Keratinocyte (primary cell): ENCODE results near the gene KLHL21. TPM values are rescaled to one million over a fixed set of nuclear protein-coding genes. Genes with fewer than 3 reads are reported as not detected.

Experiments used
- DNase-seq: peaks from one replicate; pipeline ENCODE4 v3.0.0-alpha.2; 2011; ENCODE audit warnings: low read depth, missing footprints, low spot score
- FAIRE-seq: peaks from 2 replicates; lab custom pipeline; 2011; peaks lifted over from hg19 to GRCh38; lab: Jason Lieb, UNC
- H2AFZ ChIP-seq: 2 replicates; pipeline ENCODE4 v1.6.0; 2012; ENCODE audit warnings: low read length, control low read depth, inconsistent platforms; ENCODE audit not compliant: control insufficient read depth
- H3K27ac ChIP-seq: 2 replicates; pipeline ENCODE4 v1.5.1; 2011; ENCODE audit warnings: low read length; ENCODE audit not compliant: control insufficient read depth, insufficient read depth
- H3K27me3 ChIP-seq: 3 replicates; pipeline ENCODE4 v1.6.0; 2011; ENCODE audit warnings: low read length; ENCODE audit not compliant: control insufficient read depth, insufficient read depth; ENCODE audit errors: extremely low read depth
- H3K36me3 ChIP-seq, 2 experiments: 2 replicates in 1 of 2; 3 replicates in 1 of 2; pipeline ENCODE4 v1.5.1; 2011; ENCODE audit warnings: low read length in 2 of 2, mild to moderate bottlenecking in 1 of 2; ENCODE audit not compliant: control insufficient read depth in 2 of 2, insufficient read depth in 2 of 2; ENCODE audit errors: extremely low read depth in 1 of 2
- H3K4me1 ChIP-seq: 3 replicates; pipeline ENCODE4 v1.5.1; 2011; ENCODE audit warnings: low read length; ENCODE audit not compliant: control insufficient read depth, insufficient read depth; ENCODE audit errors: extremely low read depth
- H3K4me2 ChIP-seq: 3 replicates; pipeline ENCODE4 v1.6.0; 2011; ENCODE audit warnings: low read depth, low read length; ENCODE audit not compliant: control insufficient read depth, insufficient read depth; ENCODE audit errors: extremely low read depth
- H3K4me3 ChIP-seq, 3 experiments: fragments of 200-600 bp in 1 of 3; sonication (generic) in 1 of 3; 2 replicates in 2 of 3; 3 replicates in 1 of 3; pipeline ENCODE4 v1.5.1; 2011 to 2016; ENCODE audit warnings: low read length in 3 of 3, mild to moderate bottlenecking in 3 of 3, control low read depth in 2 of 3, inconsistent platforms in 1 of 3, low read depth in 1 of 3, mixed read lengths in 1 of 3, mixed run types in 1 of 3, moderate library complexity in 1 of 3; ENCODE audit not compliant: control insufficient read depth in 2 of 3, insufficient read depth in 2 of 3; ENCODE audit errors: extremely low read depth in 1 of 3
- H3K79me2 ChIP-seq: 2 replicates; pipeline ENCODE4 v1.6.0; 2012; ENCODE audit warnings: low read length; ENCODE audit not compliant: control insufficient read depth, insufficient read depth
- H3K9ac ChIP-seq: 3 replicates; pipeline ENCODE4 v1.6.0; 2011; ENCODE audit warnings: low read length; ENCODE audit not compliant: control insufficient read depth, insufficient read depth; ENCODE audit errors: extremely low read depth
- H3K9me1 ChIP-seq: 3 replicates; pipeline ENCODE4 v1.6.0; 2011; ENCODE audit warnings: low read length; ENCODE audit not compliant: control insufficient read depth, insufficient read depth; ENCODE audit errors: extremely low read depth
- H3K9me3 ChIP-seq: 2 replicates; pipeline ENCODE4 v1.5.1; 2012; ENCODE audit warnings: low read depth, low read length; ENCODE audit not compliant: control insufficient read depth
- H4K20me1 ChIP-seq: 3 replicates; pipeline ENCODE4 v1.6.0; 2011; ENCODE audit warnings: low read length; ENCODE audit not compliant: control insufficient read depth, insufficient read depth; ENCODE audit errors: extremely low read depth
- CTCF ChIP-seq, 3 experiments: IDR thresholded peaks in 1 of 3; conservative IDR thresholded peaks in 1 of 3; optimal IDR thresholded peaks in 1 of 3; 2 replicates in 2 of 3; 3 replicates in 1 of 3; pipeline versions ENCODE3 to v1.5.1; 2011; ENCODE audit warnings: low read length in 3 of 3, mild to moderate bottlenecking in 3 of 3, moderate library complexity in 2 of 3, control low read depth in 1 of 3, inconsistent platforms in 1 of 3; ENCODE audit not compliant: insufficient read depth in 2 of 3; ENCODE audit errors: extremely low read depth in 1 of 3
- EZH2 ChIP-seq: IDR thresholded peaks from one replicate; pipeline ENCODE4 v1.6.1; 2012; ENCODE audit warnings: inconsistent platforms, mild to moderate bottlenecking, low read length, moderate library complexity
- dilution Hi-C: fragments of 300-500 bp; cut with MboI; formaldehyde crosslinking; loops from one replicate; pipeline ENCODE4 v1.7.0; 2020; ENCODE audit warnings: low sequenced_read_pairs; ENCODE audit not compliant: extremely low pct_ligation_motif_present
- polyA plus RNA-seq, 5 experiments: library from polyadenylated mRNA; depleted of rRNA in 3 of 5; stranded (reverse) in 3 of 5; stranded (forward) in 1 of 5; unstranded in 1 of 5; fragments of >200 nt; gene quantifications; 1 replicate in 1 of 5; 2 replicates in 3 of 5; 3 replicates in 1 of 5; pipeline versions ENCODE4 v1.2.1 to v1.2.3, GENCODE V29; 2011 to 2012; ENCODE audit warnings: missing spikeins in 2 of 5, low read depth in 1 of 5, low replicate concordance in 1 of 5

Gene KLHL21
- polyA plus RNA-seq, 1 donor (not counting 4 experiments of a cell fraction or from before 2014, with no cell fraction given), result 24.8 TPM

DNA sequence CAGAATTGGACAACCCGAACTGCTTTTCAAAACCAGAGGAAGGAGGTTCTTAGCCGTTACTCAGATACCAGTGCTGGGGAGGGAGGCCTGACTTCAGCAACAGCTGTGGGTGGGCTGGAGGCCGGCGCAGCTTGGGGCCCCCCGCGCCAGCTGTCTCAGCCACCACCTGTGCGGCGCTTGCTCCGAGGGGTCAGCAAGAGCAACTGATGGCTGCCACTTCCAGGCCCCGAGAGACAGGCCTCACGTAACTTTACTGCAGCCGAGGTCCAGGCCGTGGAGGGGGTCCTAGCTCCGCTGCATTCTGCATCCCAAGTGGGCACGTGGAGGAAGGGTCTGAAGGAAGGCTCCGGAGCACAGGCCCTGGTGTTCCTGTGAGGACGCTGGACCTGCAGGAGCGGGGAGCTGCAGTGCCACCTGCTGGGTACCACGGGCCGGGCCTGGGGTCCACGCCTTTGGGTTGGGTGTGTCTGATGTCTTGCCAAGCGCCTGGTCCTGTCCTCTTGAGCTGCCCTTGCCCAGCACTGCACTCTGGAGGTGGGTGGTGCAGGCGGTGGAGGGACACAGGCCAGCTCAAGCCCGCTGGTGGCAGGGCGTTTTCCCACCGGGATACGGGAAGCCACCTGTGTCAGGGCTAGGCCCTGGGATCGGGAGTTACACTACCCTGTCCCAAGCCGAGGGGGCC, 31.8 kb upstream of the KLHL21 start:
- no peaks in the 10 kb centered on the region for H3K79me2 ChIP-seq
- DNase-seq (no peak), FAIRE-seq (no peak)
- TF ChIP-seq CTCF (optimal IDR thresholded peaks at IDR 0.05 in 1 of 3, IDR thresholded peaks at IDR 0.05 in 1 of 3, conservative IDR thresholded peaks at IDR 0.05 in 1 of 3; ENCODE audit: extremely low read depth in 1 of 3, insufficient read depth in 2 of 3, low read length in 3 of 3) (peak; percentile 57 to 78 (median 74)), EZH2 (no peak)
- no peak overlapping the region for H3K9ac ChIP-seq
- dilution Hi-C loops, result no loop called here
- H3K27ac ChIP-seq, result no peak overlapping the region
- H3K27me3 ChIP-seq, result no peaks in the 10 kb centered on the region
- H3K4me2 ChIP-seq, result no peak overlapping the region
- no peaks in the 10 kb centered on the region for H3K4me1 ChIP-seq
- H4K20me1 ChIP-seq, result no peaks in the 10 kb centered on the region
- H3K9me3 ChIP-seq, result no peaks in the 10 kb centered on the region
- no peak overlapping the region for H3K4me3 ChIP-seq
- H3K9me1 ChIP-seq, result no peaks in the 10 kb centered on the region
- peaks cover 38% of the 10 kb centered on the region in 2 experiments for H3K36me3 ChIP-seq
- H2AFZ ChIP-seq, result no peak overlapping the region

- Histone ChIP-seq H3K4me2 (no peak overlapping the region), H3K9ac (no peak overlapping the region), H3K36me3 (peaks cover 37 to 38% of the 10 kb centered on the region in 2 experiments), H3K27ac (no peak overlapping the region), H2AFZ (no peak overlapping the region), H3K27me3 (no peaks in the 10 kb centered on the region), H3K79me2 (peaks cover 5% of the 10 kb centered on the region), H3K9me3 (no peaks in the 10 kb centered on the region), H3K4me3 (no peak overlapping the region), H3K4me1 (no peaks in the 10 kb centered on the region), H4K20me1 (no peaks in the 10 kb centered on the region), H3K9me1 (no peaks in the 10 kb centered on the region)
- FAIRE-seq (no peak), DNase-seq (no peak)
- TF ChIP-seq EZH2 (no peak), CTCF (optimal IDR thresholded peaks at IDR 0.05 in 1 of 3, IDR thresholded peaks at IDR 0.05 in 1 of 3, conservative IDR thresholded peaks at IDR 0.05 in 1 of 3; ENCODE audit: extremely low read depth in 1 of 3, insufficient read depth in 2 of 3, low read length in 3 of 3) (no peak)
- dilution Hi-C loops, result no loop called here
Observed at GRCh38 chr1:6632588-6633514, 30.2 kb upstream of the KLHL21 start.
